HG02571 (cell line): Measurements from ENCODE around the gene FADD.

Experiments
- ATAC-seq: cut with Tn5 transposase; IDR thresholded peaks from one replicate; pipeline ENCODE4 v1.9.1; 2021; ENCODE audit warnings: mild to moderate bottlenecking, moderate library complexity; ENCODE audit not compliant: unreplicated experiment

FADD gene

GRCh38 chr11:70230840-70231710 is 28.0 kb downstream of the FADD start:
- no peak for ATAC-seq

GRCh38 chr11:70233034-70233433 is 29.9 kb downstream of the FADD start:
- no peak for ATAC-seq

DNA sequence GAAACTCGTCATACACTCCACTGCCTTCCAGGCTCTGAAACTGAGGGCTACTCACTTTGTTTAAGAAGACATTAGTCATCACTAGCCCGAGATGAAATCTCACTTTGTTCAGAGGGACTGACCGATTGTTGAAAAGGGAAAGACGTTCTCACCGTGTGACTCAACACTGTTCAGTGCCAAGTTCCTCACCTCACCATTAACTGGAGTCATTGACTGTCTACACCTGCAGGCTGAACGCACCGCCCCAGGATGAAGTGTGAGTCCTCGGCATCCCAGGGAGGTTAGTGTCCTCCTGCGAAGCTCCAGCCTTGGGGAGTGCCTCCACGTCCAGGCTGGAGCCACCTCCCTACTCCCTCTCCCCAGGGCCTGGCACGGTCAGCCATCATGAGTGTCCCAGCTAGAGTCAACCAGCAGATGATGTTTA is 30.4 kb downstream of the FADD start:
- no peak for ATAC-seq

- no peak for ATAC-seq
Measured at GRCh38 chr11:70233962-70234361, 30.9 kb downstream of the FADD start.

- no peak for ATAC-seq
Measured at GRCh38 chr11:70240337-70240736, 37.2 kb downstream of the FADD start.

GRCh38 chr11:70241709-70242108 is 38.6 kb downstream of the FADD start:
- ATAC-seq, result no peak

GRCh38 chr11:70242885-70243284 is 39.8 kb downstream of the FADD start:
- ATAC-seq, result no peak

- no peak for ATAC-seq
Measured at GRCh38 chr11:70243912-70244652, 41.0 kb downstream of the FADD start.

DNA sequence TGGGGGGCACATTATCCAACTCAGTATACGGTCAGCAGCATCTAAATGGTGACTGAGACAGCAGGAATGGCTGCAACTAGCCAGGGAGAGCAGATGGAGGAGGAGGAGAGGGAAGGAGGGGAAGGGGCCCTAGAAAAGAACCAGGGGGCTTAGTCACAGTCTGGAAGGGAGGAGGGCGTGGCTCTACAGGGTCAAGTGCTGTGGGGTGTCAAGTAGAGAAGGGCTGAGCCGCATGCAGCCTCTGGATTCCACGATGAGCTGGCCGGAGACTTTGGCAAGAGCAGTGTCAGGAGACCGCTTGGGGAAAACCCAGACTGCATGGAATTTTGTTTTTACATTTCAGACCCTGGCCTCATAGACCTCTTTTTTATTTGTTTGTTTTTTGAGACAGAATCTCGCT is 41.6 kb downstream of the FADD start:
- no peak for ATAC-seq

DNA sequence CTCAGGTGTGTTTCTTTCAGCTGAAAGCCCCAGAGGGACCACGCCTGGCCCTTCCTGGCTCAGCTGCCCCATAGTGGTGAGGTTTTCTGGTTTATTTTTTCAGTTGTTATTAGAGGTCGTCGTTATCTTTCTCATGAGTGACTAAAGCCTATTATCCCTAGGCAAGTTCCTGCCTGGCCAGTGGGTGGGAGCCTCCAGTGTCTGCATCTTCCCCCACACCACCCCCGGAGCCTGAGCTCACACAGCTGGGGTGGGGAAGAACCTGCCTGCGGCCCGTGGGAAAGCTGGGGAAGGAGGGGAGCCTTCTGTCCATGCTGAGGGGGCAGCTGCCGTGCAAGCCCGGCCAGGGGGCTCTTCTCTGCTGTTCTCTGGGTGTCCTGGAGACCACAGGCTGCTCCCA is 43.1 kb downstream of the FADD start:
- ATAC-seq, result no peak

- ATAC-seq, result no peak
Measured at GRCh38 chr11:70247042-70247709, 44.1 kb downstream of the FADD start.

- ATAC-seq, result no peak
Measured at GRCh38 chr11:70247710-70248072, 44.6 kb downstream of the FADD start.

- no peak for ATAC-seq
Measured at GRCh38 chr11:70250876-70251658, 48.0 kb downstream of the FADD start.

DNA sequence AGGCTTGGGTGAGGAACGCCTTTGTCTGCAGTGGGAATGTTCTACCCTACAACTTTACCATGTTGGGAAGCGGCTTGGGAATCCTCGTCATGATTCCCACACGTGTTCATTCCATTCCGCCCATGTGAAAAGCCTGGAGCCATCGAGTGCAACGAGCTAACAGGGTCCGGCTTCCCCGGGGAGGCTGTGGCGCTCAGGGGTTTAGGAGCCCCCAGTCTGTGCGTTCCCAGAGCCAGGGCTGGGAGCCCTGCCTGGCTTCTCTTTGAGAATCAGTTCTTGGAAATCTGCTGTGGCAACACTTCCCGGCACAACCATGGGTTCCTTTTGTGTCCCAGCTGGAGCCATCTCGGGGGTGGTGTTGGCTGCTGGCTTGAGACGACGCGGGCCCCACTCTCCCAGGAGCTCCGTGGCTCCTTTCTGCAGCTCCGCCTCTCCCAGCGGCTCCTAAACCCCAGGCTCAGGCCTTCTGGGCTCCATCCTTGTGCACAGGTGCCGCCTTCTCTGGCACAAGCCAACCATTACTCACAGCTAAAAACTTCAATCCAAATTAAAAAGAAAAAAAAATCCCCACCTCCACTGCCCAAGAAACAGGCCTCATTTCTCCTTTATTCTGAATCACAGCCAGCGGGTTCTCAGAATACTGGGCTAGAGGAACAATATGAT is 48.7 kb downstream of the FADD start:
- ATAC-seq, result no peak

GRCh38 chr11:70252844-70253243 is 49.7 kb downstream of the FADD start:
- no peak for ATAC-seq

GRCh38 chr11:70255477-70256116 is 52.5 kb downstream of the FADD start:
- no peak for ATAC-seq
